Islet precursor cell (in vitro differentiated cells): Measurements from ENCODE around the gene CERS6.
A peak's percentile ranks its signal among the peaks of the same experiment; 100 is the strongest.

Source experiments
- DNase-seq: peaks from one replicate; pipeline ENCODE4 v3.0.0-alpha.2; 2018

Gene CERS6

GRCh38 chr2:168538133-168538532, 82.1 kb downstream of the CERS6 start:
- no peak for DNase-seq

GRCh38 chr2:168538534-168538933, 82.5 kb downstream of the CERS6 start:
- DNase-seq = no peak

- DNase-seq = no peak
These were observed 83.9 kb downstream of the CERS6 start for GRCh38 chr2:168539945-168540344.

- DNase-seq = no peak
These were observed 85.8 kb downstream of the CERS6 start for GRCh38 chr2:168541858-168542257.

- DNase-seq = no peak
These were observed 87.0 kb downstream of the CERS6 start for GRCh38 chr2:168543037-168543436.

- DNase-seq = no peak
These were observed 87.9 kb downstream of the CERS6 start for GRCh38 chr2:168543935-168544334.

- peak; percentile 92 for DNase-seq
These were observed 89.5 kb downstream of the CERS6 start for GRCh38 chr2:168545439-168546082.

GRCh38 chr2:168550670-168551069, 94.6 kb downstream of the CERS6 start:
- DNase-seq = no peak

GRCh38 chr2:168552450-168552856, 96.4 kb downstream of the CERS6 start:
- DNase-seq = no peak

- no peak for DNase-seq
These were observed 99.2 kb downstream of the CERS6 start for GRCh38 chr2:168555283-168555682.

- DNase-seq = no peak
These were observed 103.1 kb downstream of the CERS6 start for GRCh38 chr2:168559187-168559586.

GRCh38 chr2:168560817-168561499, 104.9 kb downstream of the CERS6 start:
- DNase-seq = no peak

GRCh38 chr2:168561991-168562390, 105.9 kb downstream of the CERS6 start:
- no peak for DNase-seq

- DNase-seq = no peak
These were observed 106.9 kb downstream of the CERS6 start for GRCh38 chr2:168562971-168563370.

- no peak for DNase-seq
These were observed 108.6 kb downstream of the CERS6 start for GRCh38 chr2:168564641-168565040.

- no peak for DNase-seq
These were observed 109.0 kb downstream of the CERS6 start for GRCh38 chr2:168565112-168565511.

GRCh38 chr2:168565512-168565911, 109.4 kb downstream of the CERS6 start:
- no peak for DNase-seq

GRCh38 chr2:168566974-168567665, 111.0 kb downstream of the CERS6 start:
- DNase-seq = no peak

GRCh38 chr2:168567836-168568235, 111.8 kb downstream of the CERS6 start:
- DNase-seq = no peak

GRCh38 chr2:168568476-168569267, 112.6 kb downstream of the CERS6 start:
- no peak for DNase-seq

- DNase-seq = no peak
These were observed 115.0 kb downstream of the CERS6 start for GRCh38 chr2:168571061-168571460.

GRCh38 chr2:168573128-168573903, 117.2 kb downstream of the CERS6 start:
- DNase-seq = no peak
